Duodenal mucosa (tissue), 2 donors: ENCODE measurements around the gene FOXL2.
"Not testable (repeated sequence)": the region's sequence is repeated elsewhere in the genome, so short reads cannot be mapped to it uniquely, and the experiment has no call there.

Source experiments
- H3K27ac ChIP-seq: one replicate; pipeline ENCODE4 v1.7.0; 2013; ENCODE audit warnings: low read depth, low read length
- H3K27me3 ChIP-seq, 2 donors: one replicate each; pipeline ENCODE4 v1.7.0; 2013; ENCODE audit warnings: low read length in 2 of 2, control low read depth in 1 of 2; ENCODE audit not compliant: insufficient read depth in 2 of 2, control insufficient read depth in 1 of 2
- H3K36me3 ChIP-seq, 2 donors: one replicate each; pipeline ENCODE4 v1.7.0; 2013; ENCODE audit warnings: low read length in 2 of 2, control low read depth in 1 of 2; ENCODE audit not compliant: insufficient read depth in 2 of 2, control insufficient read depth in 1 of 2
- H3K4me1 ChIP-seq, 2 donors: one replicate each; pipeline ENCODE4 v1.7.0; 2013; ENCODE audit warnings: low read length in 2 of 2, control low read depth in 1 of 2; ENCODE audit not compliant: insufficient read depth in 2 of 2, control insufficient read depth in 1 of 2
- H3K4me3 ChIP-seq, 2 donors: one replicate each; pipeline ENCODE4 v1.7.0; 2013; ENCODE audit warnings: low read length in 2 of 2, low read depth in 1 of 2
- H3K9ac ChIP-seq, 2 donors: one replicate each; pipeline ENCODE4 v1.7.0; 2013; ENCODE audit warnings: low read length in 2 of 2, low read depth in 1 of 2
- H3K9me3 ChIP-seq, 2 donors: one replicate each; pipeline ENCODE4 v1.7.0; 2013; ENCODE audit warnings: low read length in 2 of 2, control low read depth in 1 of 2; ENCODE audit not compliant: control insufficient read depth in 1 of 2

FOXL2 gene

DNA sequence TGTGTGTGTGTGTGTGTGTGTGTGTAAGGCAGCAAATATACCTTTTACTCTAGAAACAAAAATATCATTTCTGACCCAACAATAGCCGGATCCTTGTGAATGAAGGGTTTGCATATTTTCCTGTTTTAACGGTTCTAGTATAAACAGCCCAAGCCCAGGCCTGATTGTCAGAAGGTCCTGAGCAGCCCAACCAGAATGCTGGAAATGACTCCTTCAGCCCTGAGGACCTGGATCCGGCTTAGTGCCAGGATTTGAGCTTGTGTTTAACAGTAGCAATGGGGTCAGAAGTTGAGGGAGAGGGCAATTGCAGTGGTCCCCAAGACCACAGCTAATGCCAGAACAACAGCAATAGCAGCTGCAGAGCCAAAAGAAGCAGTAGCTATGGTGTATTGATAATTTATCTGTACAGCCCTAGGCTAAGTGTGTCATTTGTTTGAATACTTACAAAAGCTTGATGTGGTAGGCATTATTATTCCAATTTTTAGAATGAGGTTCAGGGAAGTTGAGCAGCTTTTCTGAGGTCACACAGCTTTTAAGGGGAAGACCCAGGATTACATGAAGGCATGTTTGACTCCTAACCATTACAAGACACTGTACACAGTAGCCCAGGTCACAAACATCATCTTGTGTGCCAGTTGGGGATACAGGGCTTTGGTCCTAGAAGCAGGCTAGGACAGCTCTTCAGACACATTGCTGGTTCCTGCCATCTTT is 12.8 kb downstream of the FOXL2 start:
- H3K9me3 ChIP-seq: no peaks in the 10 kb centered on the region
- no peak overlapping the region for H3K9ac ChIP-seq
- H3K27me3 ChIP-seq: peaks cover 39 to 43% of the 10 kb centered on the region in 2 donors
- no peak overlapping the region for H3K27ac ChIP-seq
- H3K4me3 ChIP-seq: no peak overlapping the region
- peaks cover 15 to 29% of the 10 kb centered on the region in 2 donors for H3K4me1 ChIP-seq
- H3K36me3 ChIP-seq: no peaks in the 10 kb centered on the region

DNA sequence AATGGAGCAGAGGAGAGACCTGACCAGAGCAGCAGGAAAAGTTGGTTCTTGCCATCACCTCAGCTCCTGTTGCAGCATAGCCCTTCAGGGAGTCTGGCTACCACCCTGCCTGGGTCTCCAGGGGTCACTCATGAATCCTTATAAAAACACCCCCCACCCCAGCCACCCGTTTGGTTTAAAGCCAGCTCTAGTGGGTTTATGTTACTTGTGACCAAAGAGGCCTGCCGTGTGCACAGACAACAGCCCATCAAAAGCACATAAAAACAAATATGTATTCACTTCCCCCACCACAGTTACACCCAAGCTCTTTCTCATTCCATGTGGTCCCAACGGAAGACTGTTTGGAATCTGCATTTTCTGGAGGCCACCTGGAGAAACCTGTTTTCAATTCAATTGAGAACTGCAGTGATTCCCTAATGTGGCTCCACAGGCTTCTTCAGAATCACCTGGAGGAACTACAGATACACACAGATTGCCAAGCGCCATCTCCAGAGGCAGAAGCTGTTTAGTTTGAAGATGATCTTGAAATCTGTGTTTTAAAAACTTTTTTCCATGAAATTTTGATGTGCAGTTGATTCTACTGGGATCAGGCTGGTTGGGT is 13.8 kb downstream of the FOXL2 start:
- Histone ChIP-seq H3K9me3 (no peaks in the 10 kb centered on the region), H3K4me1 (peaks cover 15 to 24% of the 10 kb centered on the region in 2 donors), H3K36me3 (no peaks in the 10 kb centered on the region), H3K4me3 (no peak overlapping the region), H3K27me3 (peaks cover 29 to 34% of the 10 kb centered on the region in 2 donors), H3K9ac (no peak overlapping the region), H3K27ac (no peak overlapping the region)

DNA sequence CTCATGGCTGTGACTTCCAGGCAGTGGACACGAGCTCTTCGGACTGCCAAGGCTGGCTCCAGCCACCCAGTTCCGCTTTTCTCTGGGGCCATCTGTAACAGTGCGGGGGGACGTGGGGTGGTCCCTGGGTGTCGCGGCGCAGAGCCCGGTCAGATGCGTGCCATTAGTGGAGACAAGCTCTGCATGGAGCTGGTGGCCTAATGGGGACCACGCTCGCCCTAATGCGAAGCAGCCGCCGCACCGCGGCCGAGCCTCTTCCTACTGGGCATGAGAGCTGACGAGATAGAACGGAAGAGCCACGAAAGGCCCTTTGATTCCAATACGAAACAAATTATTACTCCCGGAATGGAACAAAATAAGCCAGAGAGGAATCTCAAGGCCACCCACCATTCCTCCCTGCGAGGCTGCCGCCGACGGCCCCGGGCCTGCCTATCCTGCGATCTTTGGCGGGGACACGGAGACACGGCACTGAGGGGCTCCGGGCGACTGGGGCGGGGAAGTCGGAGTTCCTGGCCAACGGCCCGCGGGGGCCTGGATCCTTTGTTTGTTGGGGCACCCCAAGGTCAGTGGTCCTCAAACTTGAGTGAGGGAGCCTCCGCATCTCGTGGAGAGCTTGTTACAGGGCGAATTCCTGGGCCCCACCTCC is 18.1 kb downstream of the FOXL2 start:
- Histone ChIP-seq H3K9ac (no peak overlapping the region), H3K4me1 (no peaks in the 10 kb centered on the region), H3K4me3 (no peak overlapping the region), H3K9me3 (no peaks in the 10 kb centered on the region), H3K36me3 (no peaks in the 10 kb centered on the region), H3K27me3 (no peaks in the 10 kb centered on the region), H3K27ac (no peak overlapping the region)

GRCh38 chr3:138923531-138923994 is 23.4 kb downstream of the FOXL2 start:
- Histone ChIP-seq H3K9ac (no peak overlapping the region), H3K9me3 (no peaks in the 10 kb centered on the region), H3K36me3 (no peaks in the 10 kb centered on the region), H3K27ac (no peak overlapping the region), H3K4me3 (no peak overlapping the region), H3K27me3 (no peaks in the 10 kb centered on the region), H3K4me1 (peaks cover 3 to 4% of the 10 kb centered on the region in 2 donors)

GRCh38 chr3:138922400-138922799 is 24.5 kb downstream of the FOXL2 start:
- H3K4me1 ChIP-seq, H3K9me3 ChIP-seq, H3K27me3 ChIP-seq, H3K36me3 ChIP-seq, H3K27ac ChIP-seq, H3K4me3 ChIP-seq, H3K9ac ChIP-seq: not testable (repeated sequence)

GRCh38 chr3:138921316-138922292 is 25.3 kb downstream of the FOXL2 start:
- no peaks in the 10 kb centered on the region for H3K9me3 ChIP-seq
- H3K4me3 ChIP-seq: no peak overlapping the region
- H3K27me3 ChIP-seq: no peaks in the 10 kb centered on the region
- H3K36me3 ChIP-seq: no peaks in the 10 kb centered on the region
- no peak overlapping the region for H3K9ac ChIP-seq
- peaks cover 7 to 8% of the 10 kb centered on the region in 2 donors for H3K4me1 ChIP-seq
- H3K27ac ChIP-seq: no peak overlapping the region

DNA sequence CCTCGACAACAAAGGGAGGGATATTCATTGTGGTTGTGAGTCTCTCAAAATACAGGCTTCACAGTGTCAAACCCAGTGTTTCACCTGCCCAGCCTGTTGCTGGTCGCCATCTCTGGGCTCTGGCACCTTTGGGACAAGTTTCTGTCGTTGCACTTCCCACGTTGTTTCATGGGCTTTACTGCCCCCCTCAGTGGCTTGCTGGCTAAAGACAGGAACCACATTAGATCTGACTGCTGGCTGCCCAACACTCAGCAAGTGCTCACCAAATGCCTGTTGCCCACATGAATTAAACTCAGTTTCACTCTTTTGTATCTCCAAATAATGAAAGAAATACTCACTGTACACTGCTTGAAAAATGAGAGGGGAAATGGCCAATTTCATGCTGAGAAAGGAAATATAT is 27.6 kb downstream of the FOXL2 start:
- H3K9me3 ChIP-seq: no peaks in the 10 kb centered on the region

GRCh38 chr3:138916824-138917223 is 30.1 kb downstream of the FOXL2 start:
- H3K27me3 ChIP-seq: no peaks in the 10 kb centered on the region
- H3K4me1 ChIP-seq: peaks cover 13 to 16% of the 10 kb centered on the region in 2 donors
- no peak overlapping the region for H3K27ac ChIP-seq
- no peaks in the 10 kb centered on the region for H3K9me3 ChIP-seq
- H3K36me3 ChIP-seq: no peaks in the 10 kb centered on the region
- no peak overlapping the region for H3K9ac ChIP-seq
- H3K4me3 ChIP-seq: no peak overlapping the region

More for the DNA sequence above, 27.6 kb downstream of the FOXL2 start:
- Histone ChIP-seq H3K9ac (no peak overlapping the region), H3K4me3 (no peak overlapping the region), H3K4me1 (peaks cover 16% of the 10 kb centered on the region in 2 donors), H3K27me3 (no peaks in the 10 kb centered on the region), H3K27ac (no peak overlapping the region), H3K36me3 (no peaks in the 10 kb centered on the region)

GRCh38 chr3:138915503-138916498 is 31.1 kb downstream of the FOXL2 start:
- Histone ChIP-seq H3K4me1 (peaks cover 13% of the 10 kb centered on the region in 2 donors), H3K36me3 (no peaks in the 10 kb centered on the region), H3K9me3 (no peaks in the 10 kb centered on the region), H3K27ac (peak overlapping the region; percentile 82), H3K9ac (peak overlapping the region; percentile 89 to 90), H3K27me3 (no peaks in the 10 kb centered on the region), H3K4me3 (peak overlapping the region; percentile 91 to 98)
